IMR-90 (cell line): ENCODE measurements around the gene TMEM170B. TPM values are rescaled to one million over a fixed set of nuclear protein-coding genes. Genes with fewer than 3 reads are reported as not detected.

Experiments used
- ATAC-seq: fragments of 200-7000 bp; cut with Tn5 transposase; 2 replicates; pipeline ENCODE4 v1.9.1; 2020; ENCODE audit warnings: low read depth, mild to moderate bottlenecking, moderate library complexity
- BruUV-seq: library from RNA; stranded (reverse); fragments of 400-500 nt; replicated peaks from 2 replicates; lab custom pipeline; 2021; lab: Mats Ljungman, UMichigan
- CTCF ChIA-PET: fragments of 300-600 bp; formaldehyde crosslinking; extraction: SDS; loops from one replicate; lab custom pipeline; 2021; ENCODE audit warnings: antibody characterized with exemption; lab: Yijun Ruan, JAX
- POLR2A ChIA-PET: fragments of 300-600 bp; sonication (Branson Sonifier 250); formaldehyde crosslinking; loops from one replicate; lab custom pipeline; 2022; ENCODE audit warnings: antibody characterized with exemption; ENCODE audit not compliant: unreplicated experiment; lab: Charles Lee
- DNase-seq: peaks from one replicate; pipeline ENCODE4 v3.0.0; 2013
- H2AFZ ChIP-seq: replicated peaks from 2 replicates; pipeline ENCODE3; 2013; ENCODE audit warnings: low read length, mild to moderate bottlenecking; ENCODE audit not compliant: poor library complexity
- H2AK5ac ChIP-seq: 2 replicates; pipeline ENCODE4 v1.6.1; 2013; ENCODE audit warnings: low read depth, low read length, inconsistent platforms
- H2AK9ac ChIP-seq: replicated peaks from 2 replicates; pipeline ENCODE3; 2013; ENCODE audit warnings: mild to moderate bottlenecking, low read depth, low read length, moderate library complexity; ENCODE audit not compliant: poor library complexity
- H2BK120ac ChIP-seq: 2 replicates; pipeline ENCODE4 v1.6.1; 2013; ENCODE audit warnings: low read depth, low read length, inconsistent platforms
- H2BK15ac ChIP-seq: 3 replicates; pipeline ENCODE4 v1.6.1; 2013; ENCODE audit warnings: low read depth, low read length, inconsistent platforms
- H2BK20ac ChIP-seq: 2 replicates; pipeline ENCODE4 v1.6.1; 2013; ENCODE audit warnings: low read depth, mild to moderate bottlenecking, inconsistent platforms, low read length, moderate library complexity
- H2BK5ac ChIP-seq: 2 replicates; pipeline ENCODE4 v1.6.1; 2013; ENCODE audit warnings: mild to moderate bottlenecking, low read depth, low read length, inconsistent platforms; ENCODE audit not compliant: poor library complexity, severe bottlenecking
- H3K14ac ChIP-seq: replicated peaks from 2 replicates; pipeline ENCODE4 v1.6.1; 2013; ENCODE audit warnings: low read depth, low read length, inconsistent platforms
- H3K18ac ChIP-seq: 2 replicates; pipeline ENCODE4 v1.6.1; 2013; ENCODE audit warnings: low read depth, low read length, control low read depth
- H3K23ac ChIP-seq: 2 replicates; pipeline ENCODE4 v1.6.1; 2013; ENCODE audit warnings: low read depth, low read length, inconsistent platforms
- H3K27ac ChIP-seq: 2 replicates; pipeline ENCODE4 v1.5.1; 2013; ENCODE audit warnings: mild to moderate bottlenecking, control low read depth, low read length; ENCODE audit not compliant: insufficient read depth
- H3K27me3 ChIP-seq: 2 replicates; pipeline ENCODE4 v1.6.1; 2013; ENCODE audit warnings: low read length; ENCODE audit not compliant: control insufficient read depth, insufficient read depth
- H3K36me3 ChIP-seq: 2 replicates; pipeline ENCODE4 v1.6.1; 2013; ENCODE audit warnings: low read length, mixed read lengths; ENCODE audit not compliant: control insufficient read depth, insufficient read depth
- H3K4ac ChIP-seq: 2 replicates; pipeline ENCODE4 v1.6.1; 2013; ENCODE audit warnings: low read depth, low read length, inconsistent platforms
- H3K4me1 ChIP-seq: 2 replicates; pipeline ENCODE4 v1.6.1; 2013; ENCODE audit warnings: low read length, mixed read lengths; ENCODE audit not compliant: control insufficient read depth, insufficient read depth
- H3K4me2 ChIP-seq: 2 replicates; pipeline ENCODE4 v1.6.1; 2013; ENCODE audit warnings: low read depth, mild to moderate bottlenecking, control low read depth, low read length, moderate library complexity
- H3K4me3 ChIP-seq: 2 replicates; pipeline ENCODE4 v1.5.1; 2013; ENCODE audit warnings: low read depth, mild to moderate bottlenecking, control low read depth, low read length, moderate library complexity; ENCODE audit not compliant: insufficient read depth
- H3K56ac ChIP-seq: 2 replicates; pipeline ENCODE4 v1.6.1; 2013; ENCODE audit warnings: low read length, inconsistent platforms; ENCODE audit not compliant: insufficient read depth; ENCODE audit errors: extremely low read depth
- H3K79me1 ChIP-seq, 2 experiments: 2 replicates each; pipeline ENCODE4 v1.6.1; 2013; ENCODE audit warnings: low read length in 2 of 2, inconsistent platforms in 1 of 2, low read depth in 1 of 2
- H3K9ac ChIP-seq: 2 replicates; pipeline ENCODE4 v1.6.1; 2013; ENCODE audit warnings: low read depth, low read length, control low read depth
- H3K9me1 ChIP-seq: 2 replicates; pipeline ENCODE4 v1.6.1; 2013; ENCODE audit warnings: low read length, inconsistent platforms; ENCODE audit not compliant: insufficient read depth
- H3K9me3 ChIP-seq: 2 replicates; pipeline ENCODE4 v1.6.1; 2013; ENCODE audit warnings: low read length; ENCODE audit not compliant: control insufficient read depth, insufficient read depth
- H4K20me1 ChIP-seq: 2 replicates; pipeline ENCODE4 v1.6.1; 2013; ENCODE audit warnings: low read length, inconsistent platforms; ENCODE audit not compliant: insufficient read depth
- H4K5ac ChIP-seq: 2 replicates; pipeline ENCODE4 v1.6.1; 2013; ENCODE audit warnings: mild to moderate bottlenecking, low read depth, low read length, control low read depth
- H4K8ac ChIP-seq, 2 experiments: 2 replicates each; pipeline ENCODE4 v1.6.1; 2013; ENCODE audit warnings: low read depth in 2 of 2, low read length in 2 of 2, control low read depth in 1 of 2, inconsistent platforms in 1 of 2
- H4K91ac ChIP-seq: 2 replicates; pipeline ENCODE4 v1.6.1; 2013; ENCODE audit warnings: low read depth, low read length, inconsistent platforms; ENCODE audit not compliant: insufficient read depth
- CEBPB ChIP-seq: IDR thresholded peaks from 2 replicates; pipeline ENCODE4 v1.6.1; 2012; ENCODE audit warnings: low read depth, low read length, improper control_type of control experiment
- CHD1 ChIP-seq: IDR thresholded peaks from 2 replicates; pipeline ENCODE4 v1.6.1; 2012; ENCODE audit warnings: low read depth, low read length, improper control_type of control experiment
- CTCF ChIP-seq: conservative IDR thresholded peaks from 2 replicates; pipeline ENCODE4 v1.5.1; 2012; ENCODE audit warnings: mild to moderate bottlenecking, low read depth, low read length, improper control_type of control experiment
- FOS ChIP-seq: fragments of 150-350 bp; IDR thresholded peaks from 2 replicates; pipeline ENCODE4 v1.6.1; 2016; ENCODE audit warnings: low read depth, low read length
- MAZ ChIP-seq: IDR thresholded peaks from 2 replicates; pipeline ENCODE4 v1.6.1; 2012; ENCODE audit warnings: low read depth, mild to moderate bottlenecking, low read length, improper control_type of control experiment, moderate library complexity, borderline replicate concordance
- NFE2L2 ChIP-seq: fragments of 150-350 bp; IDR thresholded peaks from 2 replicates; pipeline ENCODE4 v1.6.1; 2016; ENCODE audit warnings: low read depth, mild to moderate bottlenecking, low read length
- POLR2A ChIP-seq: IDR thresholded peaks from 2 replicates; pipeline ENCODE4 v1.6.1; 2012; ENCODE audit warnings: mild to moderate bottlenecking, low read depth, low read length
- WGBS, 2 experiments: methylation state at CpG; one replicate each; pipeline versions ENCODE4 v1.1.5 to v1.1.7; 2013; ENCODE audit warnings: missing lambda C conversion rate in 2 of 2; ENCODE audit not compliant: insufficient read length in 1 of 2; ENCODE audit errors: extremely low coverage in 2 of 2; 5-methylcytosine and 5-hydroxymethylcytosine counted together
- dilution Hi-C: fragments of 300-500 bp; cut with HindIII; formaldehyde crosslinking; loops from one replicate; pipeline ENCODE4 v1.14.3; 2018; ENCODE audit warnings: low sequenced_read_pairs; ENCODE audit not compliant: unreplicated experiment
- in situ Hi-C: fragments of 300-500 bp; cut with MboI; formaldehyde crosslinking; loops from 3 replicates; pipeline ENCODE4 v1.14.3; 2019; ENCODE audit warnings: low sequenced_read_pairs, inconsistent platforms, mixed read lengths
- intact Hi-C: fragments of 100-400 bp; cut with micrococcal nuclease; formaldehyde crosslinking; loops from 2 replicates; pipeline ENCODE4 v1.10.0; 2022
- polyA plus RNA-seq, 3 experiments: library from polyadenylated mRNA; depleted of rRNA; stranded (reverse); fragments of >200 nt; gene quantifications; 2 replicates each; pipeline ENCODE4 v1.2.3, GENCODE V29; 2012; ENCODE audit warnings: low replicate concordance in 1 of 3
- total RNA-seq: library from RNA; depleted of rRNA; stranded (reverse); fragments of >200 nt; gene quantifications from 2 replicates; pipeline ENCODE4 v1.2.3, GENCODE V29; 2012
- TF ChIP-seq, protein P1 (sequence below): fragments of 150-350 bp; IDR thresholded peaks from 2 replicates; pipeline ENCODE4 v1.6.1; 2016; ENCODE audit warnings: low read depth, mild to moderate bottlenecking, low read length, moderate library complexity, borderline replicate concordance

TMEM170B gene
- total and polyA plus RNA-seq, 2 of the 4 experiments (the other 2 are of a cell fraction), result 0.10 to 0.18 TPM

GRCh38 chr6:11609324-11610071 is 71.9 kb downstream of the TMEM170B start (continued):
- TF ChIP-seq CEBPB (0 out of 2 replicates have a peak, but pooled peaks have one; percentile 0), FOS (no peak), NFE2L2 (peak; percentile 21; the same call in 1 of the 2 replicates)

- no peak overlapping the region for H2AK9ac ChIP-seq
- peak overlapping the region; percentile 8; the same call in 1 of the 2 replicates for H3K9ac ChIP-seq
- H3K4me2 ChIP-seq, result peak overlapping the region; percentile 13; the same call in 1 of the 2 replicates
- H3K14ac ChIP-seq, result peak overlapping the region; percentile 96
- ATAC-seq, result no peak
- H3K4me1 ChIP-seq, result peaks cover 30% of the 10 kb centered on the region
- POLR2A ChIA-PET, result interaction anchor here (0.6 kb wide), 1 partner anchor 26 kb away, joined by 3 read pairs; no protein-coding TSS in a partner anchor
- H4K8ac ChIP-seq, result peak overlapping the region; percentile 93 to 94
- peak overlapping the region; percentile 76 for H2BK5ac ChIP-seq
- H3K9me3 ChIP-seq, result no peaks in the 10 kb centered on the region
- peak overlapping the region; percentile 99 for H4K91ac ChIP-seq
- peak overlapping the region; percentile 99 for H2BK120ac ChIP-seq
- H2AK5ac ChIP-seq, result peak overlapping the region; percentile 94
- no peak overlapping the region for H2AFZ ChIP-seq
- peak overlapping the region; percentile 96 for H3K18ac ChIP-seq
- no peak for TF ChIP-seq MAZ
- TF ChIP-seq CTCF, result no peak
- no peak for TF ChIP-seq CEBPB
- TF ChIP-seq NFE2L2, result no peak
- TF ChIP-seq POLR2A, result no peak
- TF ChIP-seq CHD1, result no peak
- TF ChIP-seq, protein P1, sequence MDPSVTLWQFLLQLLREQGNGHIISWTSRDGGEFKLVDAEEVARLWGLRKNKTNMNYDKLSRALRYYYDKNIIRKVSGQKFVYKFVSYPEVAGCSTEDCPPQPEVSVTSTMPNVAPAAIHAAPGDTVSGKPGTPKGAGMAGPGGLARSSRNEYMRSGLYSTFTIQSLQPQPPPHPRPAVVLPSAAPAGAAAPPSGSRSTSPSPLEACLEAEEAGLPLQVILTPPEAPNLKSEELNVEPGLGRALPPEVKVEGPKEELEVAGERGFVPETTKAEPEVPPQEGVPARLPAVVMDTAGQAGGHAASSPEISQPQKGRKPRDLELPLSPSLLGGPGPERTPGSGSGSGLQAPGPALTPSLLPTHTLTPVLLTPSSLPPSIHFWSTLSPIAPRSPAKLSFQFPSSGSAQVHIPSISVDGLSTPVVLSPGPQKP, result no peak
- H3K56ac ChIP-seq, result peak overlapping the region; percentile 77
- dilution Hi-C loops, result no loop called here
- peak overlapping the region; percentile 70 for H3K27ac ChIP-seq
- no peak overlapping the region for H3K4me3 ChIP-seq
- no CpG with 5 or more reads among the region's 1 CpG for WGBS, 2 experiments
- H3K9me1 ChIP-seq, result peaks cover 29% of the 10 kb centered on the region
- CTCF ChIA-PET, result no interaction called here
- DNase-seq, result peak; percentile 38
- intact Hi-C loops, result no loop called here
- H3K79me1 ChIP-seq, result peaks cover 0 to 24% of the 10 kb centered on the region in 2 experiments; a peak in 2 of 4 replicates
- peak overlapping the region; percentile 96 for H3K4ac ChIP-seq
- BruUV-seq, result TSS peak; percentile 93
- in situ Hi-C loops, result no loop called here
- H4K5ac ChIP-seq, result peak overlapping the region; percentile 89
- H3K23ac ChIP-seq, result peak overlapping the region; percentile 80
- no peaks in the 10 kb centered on the region for H3K27me3 ChIP-seq
- H3K36me3 ChIP-seq, result no peaks in the 10 kb centered on the region
- no peaks in the 10 kb centered on the region for H4K20me1 ChIP-seq
- H2BK20ac ChIP-seq, result peak overlapping the region; percentile 100
- H2BK15ac ChIP-seq, result peak overlapping the region; percentile 97
Observed at GRCh38 chr6:11613336-11613735, 75.8 kb downstream of the TMEM170B start.
